Amniotic epithelial cell (primary cell): Measurements from ENCODE around the gene PCDH12.
"Not testable (repeated sequence)": the region's sequence is repeated elsewhere in the genome, so short reads cannot be mapped to it uniquely, and the experiment has no call there.

Source experiments
- DNase-seq: peaks from one replicate; pipeline ENCODE4 v3.0.0-alpha.2; 2010; ENCODE audit warnings: low read depth

Gene PCDH12

GRCh38 chr5:141940695-141941271 is 17.2 kb downstream of the PCDH12 start:
- no peak for DNase-seq

DNA sequence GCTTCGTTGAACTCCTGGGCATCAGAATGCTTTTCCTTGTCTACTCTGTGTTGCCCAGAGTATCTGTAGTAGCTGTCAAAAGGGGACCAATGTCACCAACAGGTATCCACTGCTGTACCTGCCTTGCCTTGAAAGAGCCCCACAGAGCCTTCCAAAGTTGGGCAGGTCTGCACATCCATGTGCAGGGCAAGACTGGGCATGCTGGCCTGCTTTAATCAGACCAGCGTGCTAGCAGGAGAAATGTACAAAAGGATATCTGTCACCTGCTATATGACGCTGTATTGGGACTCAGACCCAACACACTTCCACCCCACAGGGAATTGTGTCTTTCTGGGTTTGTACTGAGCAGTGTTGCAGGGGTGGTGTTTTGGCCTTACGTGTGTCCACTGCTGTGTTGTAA is 22.5 kb downstream of the PCDH12 start:
- DNase-seq: no peak

GRCh38 chr5:141934099-141934844 is 23.7 kb downstream of the PCDH12 start:
- DNase-seq: peak; percentile 24

- no peak for DNase-seq
Observed at GRCh38 chr5:141933151-141933550, 24.9 kb downstream of the PCDH12 start.

DNA sequence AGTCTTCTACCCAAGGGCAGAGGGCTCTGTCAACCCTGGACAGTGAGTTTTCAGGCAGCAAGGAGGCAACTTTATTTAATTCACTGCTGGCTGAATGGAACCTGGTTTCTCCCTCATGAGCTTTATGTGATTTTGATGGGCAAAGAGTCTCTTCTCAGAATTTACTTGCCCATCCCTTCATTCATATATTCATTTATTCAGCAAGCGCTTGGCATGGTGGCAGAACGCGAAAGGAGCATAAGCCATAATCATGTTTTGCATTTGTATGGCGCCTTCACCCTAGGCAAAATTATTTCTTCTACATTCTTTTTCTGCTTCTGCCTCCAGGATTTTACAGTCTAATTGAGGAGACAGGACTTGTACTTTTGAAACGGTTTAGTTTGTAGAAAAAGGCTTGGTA is 26.3 kb downstream of the PCDH12 start:
- no peak for DNase-seq

- no peak for DNase-seq
Observed at GRCh38 chr5:141929398-141930058, 28.5 kb downstream of the PCDH12 start.

GRCh38 chr5:141928051-141928450 is 30.0 kb downstream of the PCDH12 start:
- DNase-seq: no peak

DNA sequence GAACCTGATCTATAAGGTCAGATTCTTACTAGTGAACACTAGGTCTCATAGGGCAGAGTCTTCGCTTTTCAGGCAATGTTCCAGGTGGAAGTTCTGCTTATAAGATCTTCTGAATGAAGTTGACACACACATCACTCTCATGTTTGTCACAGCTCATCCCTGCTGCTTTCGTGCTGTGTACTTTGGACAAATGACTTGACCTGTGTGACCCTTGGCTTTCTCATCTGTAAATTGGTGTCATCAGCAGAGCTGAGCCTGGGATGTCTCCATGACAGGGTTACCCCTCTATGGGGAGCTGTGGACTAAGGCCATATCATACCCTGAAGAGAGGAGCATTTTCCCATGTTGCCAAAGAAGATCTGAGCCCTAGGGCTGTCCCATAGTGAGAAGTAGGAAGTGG is 31.6 kb downstream of the PCDH12 start:
- no peak for DNase-seq

DNA sequence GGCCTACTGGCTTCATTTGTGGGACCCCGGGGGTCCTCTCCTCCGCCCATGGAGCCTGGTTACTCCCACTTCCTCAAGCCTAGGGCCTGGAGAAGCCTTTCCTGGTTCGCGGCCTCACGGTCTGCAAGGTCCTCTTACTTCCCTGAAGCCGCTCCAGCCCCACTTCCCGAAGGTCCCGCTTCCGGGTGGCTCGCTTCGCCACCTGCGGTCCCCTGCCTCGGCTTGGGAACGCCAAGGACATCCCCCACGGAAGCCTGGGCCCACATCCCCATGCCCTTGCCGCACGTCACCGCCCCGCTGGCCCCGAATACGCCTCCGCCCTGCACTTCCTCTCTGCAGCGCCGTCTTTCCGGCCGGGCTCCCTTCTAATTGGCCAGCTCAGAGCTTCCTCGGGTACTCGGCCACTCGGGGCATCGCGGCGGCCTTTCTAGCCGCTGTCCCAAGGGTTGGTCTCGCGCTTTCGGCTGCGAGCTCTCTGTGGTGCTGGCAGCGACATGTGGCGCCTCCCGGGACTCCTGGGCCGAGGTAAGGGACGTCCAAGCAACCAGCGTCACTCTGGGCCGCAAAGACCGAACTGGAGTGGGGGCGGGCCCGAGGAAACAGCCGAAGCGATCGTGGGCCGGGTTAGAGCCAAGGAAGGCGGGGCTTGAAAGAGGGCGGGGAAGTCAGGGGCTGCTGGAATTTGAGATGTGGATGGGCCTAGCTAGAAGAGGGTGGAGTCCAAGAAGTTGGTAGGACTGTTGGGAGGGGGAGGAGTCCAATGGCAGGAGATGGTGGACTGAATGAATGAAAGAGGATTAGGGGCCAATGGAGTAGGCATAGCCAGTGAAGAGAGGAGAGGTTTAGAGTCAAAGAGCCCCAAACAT is 34.3 kb downstream of the PCDH12 start, which contains the start of gene DELE1:
TSS of gene DELE1 (plus strand) at position 424 of the 866 bp plus-strand sequence. CDS start at position 495, 71 bp downstream.
- DNase-seq: peak; percentile 91

DNA sequence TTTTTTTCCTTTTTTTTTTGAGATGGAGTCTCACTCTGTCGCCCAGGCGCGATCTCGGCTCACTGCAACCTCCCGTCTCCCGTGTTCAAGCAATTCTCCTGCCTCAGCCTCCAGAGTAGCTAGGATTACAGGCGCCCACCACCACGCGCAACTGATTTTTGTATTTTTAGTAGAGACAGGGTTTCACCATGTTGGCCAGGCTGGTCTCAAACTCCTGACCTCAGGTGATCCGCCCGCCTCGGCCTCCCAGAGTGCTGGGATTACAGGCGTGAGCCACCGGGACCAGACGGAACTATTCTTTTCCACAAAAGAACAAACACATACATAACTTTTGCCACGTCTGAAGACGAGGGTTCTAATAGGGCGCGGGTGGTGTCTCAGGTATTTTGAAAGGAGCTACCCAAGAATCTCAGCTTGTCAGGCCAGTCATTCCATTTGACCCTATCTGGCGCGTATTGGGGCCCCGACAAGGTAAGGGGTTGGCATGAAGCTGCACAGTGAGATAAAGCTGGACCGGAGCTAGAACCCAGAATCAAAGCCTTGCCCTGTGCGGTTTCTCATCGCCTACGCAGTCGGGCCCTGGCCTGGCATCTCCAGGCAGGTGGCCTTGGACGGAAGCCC is 35.1 kb downstream of the PCDH12 start:
- DNase-seq: not testable (repeated sequence)

- DNase-seq: no peak
Observed at GRCh38 chr5:141920771-141921170, 37.2 kb downstream of the PCDH12 start.

DNA sequence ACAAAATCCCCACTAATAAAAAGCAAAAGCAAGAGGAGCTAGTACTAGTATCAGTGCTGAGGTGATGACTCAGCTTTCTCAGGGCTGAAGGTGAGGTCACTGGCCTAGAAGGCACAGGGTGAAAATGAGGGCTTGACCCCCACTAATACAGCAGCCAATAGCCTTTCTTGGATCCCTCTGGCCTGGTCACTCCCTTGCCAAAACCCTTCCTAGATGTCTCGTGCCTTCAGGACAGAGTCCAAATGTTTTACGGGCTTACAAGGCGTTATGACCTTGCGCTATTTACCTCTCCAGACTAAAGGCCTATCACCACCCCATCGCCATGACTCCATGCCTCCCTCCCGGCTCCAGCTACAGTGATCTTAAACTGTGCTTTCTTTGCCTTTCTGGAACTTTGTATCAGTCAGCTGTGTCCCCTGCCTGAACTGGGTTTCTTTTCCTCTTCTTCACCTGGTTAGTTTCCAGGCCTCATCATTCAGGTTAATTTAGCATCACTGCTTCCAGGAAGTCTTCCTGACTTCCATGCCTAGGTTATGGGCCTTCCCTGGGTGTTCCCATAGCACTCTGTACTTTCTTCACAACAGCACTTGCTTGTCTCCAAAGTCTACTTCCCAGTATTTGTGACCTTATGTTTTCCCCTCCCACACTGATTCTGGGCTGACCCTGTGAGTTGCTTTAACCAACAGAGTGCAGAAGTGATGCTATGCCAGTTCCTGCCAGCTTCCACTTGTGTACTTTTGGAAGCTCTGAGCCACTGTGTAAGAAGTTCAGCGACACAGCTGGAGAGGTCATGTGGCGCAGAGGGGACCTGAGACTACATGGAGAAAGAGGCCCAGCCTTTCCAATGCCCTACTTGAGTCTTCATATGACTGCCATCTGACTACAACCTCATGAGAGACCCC is 38.5 kb downstream of the PCDH12 start:
- no peak for DNase-seq

DNA sequence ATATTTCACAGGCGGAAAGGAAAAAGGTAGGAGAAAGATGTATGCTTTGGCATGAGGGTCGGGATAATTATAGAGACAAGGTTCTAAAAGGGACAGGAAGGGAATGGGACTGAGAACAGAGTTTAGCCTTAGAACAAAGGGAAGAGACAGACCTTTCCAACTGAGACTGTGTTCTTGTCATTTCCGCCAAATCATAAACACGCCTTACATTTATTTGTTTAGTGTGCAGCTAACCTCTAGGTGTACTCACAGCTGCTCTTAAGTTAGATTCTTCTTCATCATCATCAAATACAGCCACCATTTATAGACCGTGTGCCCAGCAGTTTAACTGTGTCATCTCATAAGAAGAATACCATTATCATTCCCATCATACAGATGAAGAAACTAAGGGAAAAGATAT is 40.2 kb downstream of the PCDH12 start:
- DNase-seq: no peak

GRCh38 chr5:141916522-141916921 is 41.5 kb downstream of the PCDH12 start:
- DNase-seq: no peak

GRCh38 chr5:141915881-141916336 is 42.1 kb downstream of the PCDH12 start:
- DNase-seq: no peak

DNA sequence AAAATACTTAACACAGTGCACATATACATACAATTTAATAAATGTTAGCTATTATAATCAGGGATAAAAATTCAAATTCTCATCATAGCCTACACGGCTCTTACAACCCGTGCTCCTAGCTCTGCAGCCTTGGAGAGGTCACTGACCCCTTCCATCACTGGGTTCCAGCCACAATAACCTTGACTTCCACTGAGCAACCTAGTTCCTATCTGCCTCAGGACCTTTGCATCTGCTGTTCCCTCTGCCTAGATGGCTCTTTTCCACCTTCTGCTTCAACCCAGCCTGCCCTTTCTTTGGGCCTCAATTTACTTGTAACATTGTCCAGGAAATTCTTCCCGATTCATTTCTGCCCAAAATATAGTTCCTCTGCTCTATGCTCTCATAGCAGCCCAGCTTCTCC is 43.2 kb downstream of the PCDH12 start:
- DNase-seq: no peak

GRCh38 chr5:141914199-141914743 is 43.7 kb downstream of the PCDH12 start:
- no peak for DNase-seq

DNA sequence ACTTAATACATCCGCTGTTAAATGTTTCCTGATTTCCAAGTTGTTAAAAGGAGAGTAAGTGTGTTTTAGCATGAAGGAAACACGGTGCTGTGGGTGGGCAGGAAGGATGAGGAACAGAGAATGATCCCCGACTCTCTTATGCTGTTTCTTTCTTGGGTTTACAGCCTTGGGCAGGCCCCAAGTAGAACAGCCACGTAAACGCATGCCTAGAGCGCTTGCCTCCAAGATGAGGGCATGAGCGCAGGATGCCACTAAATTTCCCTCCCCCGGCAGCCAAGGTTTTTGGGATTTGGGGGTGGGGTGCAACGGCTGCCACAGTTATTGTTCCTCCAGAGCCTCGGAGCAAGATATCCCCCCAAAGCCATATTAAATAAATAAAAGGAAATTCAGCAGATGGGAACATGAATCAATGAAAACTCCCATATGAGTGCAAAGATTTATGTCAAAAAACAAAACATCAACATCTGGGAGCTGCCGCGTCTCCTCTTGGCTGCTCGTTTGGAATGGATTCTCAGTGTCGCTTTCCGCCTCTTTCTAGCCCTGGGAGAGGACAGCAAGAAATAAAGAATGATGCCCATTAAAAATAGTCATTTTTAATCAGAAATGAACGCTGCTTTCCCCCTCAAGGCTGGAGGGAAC is 44.3 kb downstream of the PCDH12 start:
- DNase-seq: no peak

GRCh38 chr5:141910271-141910673 is 47.7 kb downstream of the PCDH12 start:
- no peak for DNase-seq

DNA sequence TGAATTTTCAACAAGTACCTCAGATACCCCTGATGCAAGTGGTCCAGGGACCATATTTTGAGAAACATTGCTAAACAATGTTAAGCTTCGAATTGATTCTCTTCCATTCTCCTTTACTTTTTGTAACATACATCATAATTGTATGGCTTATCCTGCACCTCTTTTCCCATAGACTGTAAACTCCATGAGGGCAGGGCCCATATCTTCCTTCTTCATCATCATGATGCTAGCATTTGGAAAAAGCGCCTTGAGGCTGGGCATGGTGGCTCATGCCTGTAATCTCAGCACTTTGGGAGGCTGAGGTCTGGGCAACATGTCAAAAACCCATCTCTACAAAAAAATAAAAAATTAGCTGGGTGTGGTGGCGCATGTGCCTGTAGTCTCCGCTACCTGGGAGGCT is 48.8 kb downstream of the PCDH12 start:
- no peak for DNase-seq
